Activated CD4-positive, alpha-beta T cell treated with anti-CD3 and anti-CD28 coated beads, Interleukin-2, Interleukin-4, amounts not matched to agents 100 ng/mL and 50 ng/mL, durations not matched to agents 16 hours and 8 hours (primary cell): ENCODE data around the gene TLR10.
"Not testable (repeated sequence)": the region's sequence is repeated elsewhere in the genome, so short reads cannot be mapped to it uniquely, and the experiment has no call there.

Source experiments
- DNase-seq: peaks from one replicate; pipeline ENCODE4 v3.0.0-alpha.2; 2020; ENCODE audit warnings: low spot score

TLR10 gene

GRCh38 chr4:38782452-38783108 lies at the start of gene TLR10:
Gene TLR10, minus strand, starts transcription at chr4:38782990. Its CDS starts 7,400 bp downstream, at chr4:38775590.
- peak; percentile 58 for DNase-seq

- no peak for DNase-seq
These were observed 49.4 kb upstream of the TLR10 start for GRCh38 chr4:38832206-38832605.

GRCh38 chr4:38831653-38832052 lies 48.9 kb upstream of the TLR10 start:
- no peak for DNase-seq

GRCh38 chr4:38829237-38829636 lies 46.4 kb upstream of the TLR10 start:
- DNase-seq = no peak

- no peak for DNase-seq
These were observed 41.0 kb upstream of the TLR10 start for GRCh38 chr4:38823766-38824165.

GRCh38 chr4:38822748-38823303 lies 40.0 kb upstream of the TLR10 start:
- no peak for DNase-seq

- DNase-seq = no peak
These were observed 38.9 kb upstream of the TLR10 start for GRCh38 chr4:38821739-38822138.

- no peak for DNase-seq
These were observed 37.7 kb upstream of the TLR10 start for GRCh38 chr4:38820329-38821061.

GRCh38 chr4:38819569-38819968 lies 36.8 kb upstream of the TLR10 start:
- DNase-seq = no peak

GRCh38 chr4:38818441-38818976 lies 35.7 kb upstream of the TLR10 start:
- no peak for DNase-seq

- DNase-seq = no peak
These were observed 33.3 kb upstream of the TLR10 start for GRCh38 chr4:38815885-38816782.

- DNase-seq = no peak
These were observed 31.6 kb upstream of the TLR10 start for GRCh38 chr4:38814386-38814785.

- no peak for DNase-seq
These were observed 28.5 kb upstream of the TLR10 start for GRCh38 chr4:38811297-38811696.

- not testable (repeated sequence) for DNase-seq
These were observed 24.7 kb upstream of the TLR10 start for GRCh38 chr4:38807462-38807861.

GRCh38 chr4:38806251-38806650 lies 23.5 kb upstream of the TLR10 start:
- DNase-seq = not testable (repeated sequence)

GRCh38 chr4:38805530-38806145 lies 22.8 kb upstream of the TLR10 start:
- DNase-seq = peak; percentile 26

GRCh38 chr4:38804654-38805295 lies 22.0 kb upstream of the TLR10 start, which contains the start of gene TLR1:
Gene TLR1, minus strand, starts transcription at chr4:38804791. Its CDS starts 5,960 bp downstream, at chr4:38798831.
- DNase-seq = peak; percentile 68

- DNase-seq = peak; percentile 78
These were observed 21.3 kb upstream of the TLR10 start for GRCh38 chr4:38803833-38804653.

- DNase-seq = no peak
These were observed 20.0 kb upstream of the TLR10 start for GRCh38 chr4:38802561-38803355.
